ACC112 (cell line): ENCODE data around the gene MRPL43.

Experiments used
- H2AFZ ChIP-seq: fragments of 200-600 bp; sonication (generic); one replicate; pipeline ENCODE4 v1.6.0; 2017; ENCODE audit warnings: antibody characterized with exemption, low read length; ENCODE audit not compliant: unreplicated experiment
- H3K27ac ChIP-seq: fragments of 200-600 bp; sonication (generic); 2 replicates; pipeline ENCODE4 v1.5.1; 2014; ENCODE audit warnings: low read depth, mild to moderate bottlenecking, antibody characterized with exemption, low read length, moderate library complexity
- H3K27me3 ChIP-seq: fragments of 200-600 bp; sonication (generic); 2 replicates; pipeline ENCODE4 v1.6.1; 2014; ENCODE audit warnings: mild to moderate bottlenecking, antibody characterized with exemption, low read length, moderate library complexity, mixed read lengths; ENCODE audit not compliant: insufficient read depth
- H3K36me3 ChIP-seq: fragments of 200-600 bp; sonication (generic); 2 replicates; pipeline ENCODE4 v1.6.1; 2016; ENCODE audit warnings: mild to moderate bottlenecking, antibody characterized with exemption, low read length, moderate library complexity, mixed read lengths; ENCODE audit not compliant: insufficient read depth
- H3K4me1 ChIP-seq: fragments of 200-600 bp; sonication (generic); one replicate; pipeline ENCODE4 v1.6.1; 2016; ENCODE audit warnings: low read length, mixed read lengths; ENCODE audit not compliant: insufficient read depth, unreplicated experiment, control insufficient read depth
- H3K4me3 ChIP-seq: fragments of 200-600 bp; sonication (generic); 2 replicates; pipeline ENCODE4 v1.5.1; 2014; ENCODE audit warnings: mild to moderate bottlenecking, low read depth, low read length
- H3K79me2 ChIP-seq: fragments of 200-600 bp; sonication (generic); one replicate; pipeline ENCODE4 v1.6.0; 2016; ENCODE audit warnings: low read length; ENCODE audit not compliant: control insufficient read depth, unreplicated experiment, insufficient read depth

MRPL43 gene

DNA sequence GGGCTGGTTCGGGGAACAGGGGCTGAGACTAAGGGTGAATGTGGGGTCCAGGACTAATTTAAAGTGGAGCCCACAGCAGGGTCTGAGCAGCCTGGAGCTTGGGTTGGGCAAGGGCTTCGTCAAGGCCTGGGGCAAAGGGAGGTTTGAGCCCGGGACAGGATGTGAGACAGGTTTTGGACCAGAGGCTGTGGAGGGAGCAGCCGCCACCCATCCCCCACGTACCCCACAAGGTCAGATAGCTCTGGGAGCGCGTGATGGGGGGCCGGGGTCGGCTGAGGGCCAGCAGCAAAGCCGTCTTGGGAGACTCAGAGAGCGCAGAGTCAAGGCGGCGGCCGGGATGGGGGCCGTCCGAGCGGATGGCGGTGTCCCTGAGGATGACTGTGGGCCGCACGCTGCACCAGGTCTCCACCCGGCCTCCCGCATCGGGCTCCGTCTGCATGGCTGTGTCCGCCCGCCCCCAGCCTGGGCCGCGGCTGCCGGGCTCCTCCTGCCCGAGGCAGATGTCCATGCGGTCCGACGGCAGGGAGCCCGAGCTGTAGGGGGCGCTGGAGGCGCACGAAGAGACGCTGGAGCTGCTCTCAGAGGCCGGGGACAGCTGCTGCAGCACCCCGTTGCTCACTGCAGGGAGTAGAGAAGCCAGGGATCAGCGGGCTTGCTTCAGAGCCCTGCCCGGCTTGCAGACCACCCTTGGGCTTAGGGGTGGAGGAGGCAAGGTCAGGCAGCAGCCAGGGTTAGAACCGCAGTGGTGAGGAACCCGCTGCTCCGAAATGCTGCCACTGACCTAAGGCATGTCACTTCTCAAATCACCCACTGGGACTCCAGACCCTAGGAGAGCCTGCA is 31.5 kb upstream of the MRPL43 start:
- no peak overlapping the region for H3K4me3 ChIP-seq

DNA sequence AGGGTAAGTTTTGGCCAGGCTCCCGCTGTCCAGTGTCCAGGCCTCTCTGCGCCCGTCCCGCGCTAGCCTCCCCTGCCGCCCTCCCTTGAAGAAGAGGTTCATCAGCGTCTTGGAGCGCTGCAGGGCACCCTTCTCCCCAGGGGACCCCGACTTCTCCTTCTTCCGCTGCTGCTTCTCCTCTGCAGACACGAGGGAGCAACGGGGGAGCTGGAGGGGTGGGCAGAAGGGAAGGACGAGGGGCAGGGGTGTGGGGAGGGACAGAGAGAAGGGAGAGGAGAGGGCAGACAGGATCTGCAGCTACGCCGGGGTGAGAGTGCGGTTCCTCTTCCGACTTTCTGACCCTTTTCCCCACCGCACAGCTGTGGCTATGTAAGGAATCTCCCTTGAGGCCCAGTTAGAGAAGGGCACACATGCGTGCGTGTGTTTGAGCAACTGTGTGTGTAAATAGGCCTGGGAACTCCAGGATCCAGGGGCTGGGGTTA is 30.9 kb upstream of the MRPL43 start:
- Histone ChIP-seq H3K79me2 (no peaks in the 10 kb centered on the region), H3K27me3 (no peaks in the 10 kb centered on the region), H3K4me1 (peaks cover 22% of the 10 kb centered on the region), H3K27ac (no peak overlapping the region), H3K36me3 (no peaks in the 10 kb centered on the region), H3K4me3 (no peak overlapping the region), H2AFZ (no peak overlapping the region)

More for the DNA sequence above, 31.5 kb upstream of the MRPL43 start:
- H3K27me3 ChIP-seq = no peaks in the 10 kb centered on the region
- H3K79me2 ChIP-seq = no peaks in the 10 kb centered on the region
- H2AFZ ChIP-seq = no peak overlapping the region
- H3K36me3 ChIP-seq = no peaks in the 10 kb centered on the region
- H3K27ac ChIP-seq = no peak overlapping the region
- peaks cover 17% of the 10 kb centered on the region for H3K4me1 ChIP-seq

DNA sequence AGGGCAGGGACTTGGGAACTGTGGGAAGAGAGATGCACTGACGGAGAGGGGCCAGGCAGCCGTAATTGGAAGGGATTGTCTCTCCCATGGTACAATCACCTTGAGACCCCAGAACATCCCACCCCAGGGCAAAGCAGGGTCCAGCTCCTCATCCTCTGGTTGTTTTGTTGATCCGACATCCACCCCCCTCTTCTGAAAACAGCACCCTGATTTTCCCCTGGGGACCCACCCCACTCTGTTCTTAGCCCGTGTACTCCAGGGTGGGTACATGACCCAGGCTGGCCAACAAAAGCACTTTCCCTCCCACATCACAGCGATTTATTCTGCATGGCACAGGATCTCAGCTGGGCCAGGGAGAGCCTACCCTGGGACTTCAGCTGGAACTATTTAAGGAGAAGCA is 29.5 kb upstream of the MRPL43 start:
- Histone ChIP-seq H3K27ac (no peak overlapping the region), H3K36me3 (no peaks in the 10 kb centered on the region), H3K4me1 (peaks cover 22% of the 10 kb centered on the region), H3K79me2 (no peaks in the 10 kb centered on the region), H3K4me3 (no peak overlapping the region), H3K27me3 (no peaks in the 10 kb centered on the region), H2AFZ (no peak overlapping the region)

DNA sequence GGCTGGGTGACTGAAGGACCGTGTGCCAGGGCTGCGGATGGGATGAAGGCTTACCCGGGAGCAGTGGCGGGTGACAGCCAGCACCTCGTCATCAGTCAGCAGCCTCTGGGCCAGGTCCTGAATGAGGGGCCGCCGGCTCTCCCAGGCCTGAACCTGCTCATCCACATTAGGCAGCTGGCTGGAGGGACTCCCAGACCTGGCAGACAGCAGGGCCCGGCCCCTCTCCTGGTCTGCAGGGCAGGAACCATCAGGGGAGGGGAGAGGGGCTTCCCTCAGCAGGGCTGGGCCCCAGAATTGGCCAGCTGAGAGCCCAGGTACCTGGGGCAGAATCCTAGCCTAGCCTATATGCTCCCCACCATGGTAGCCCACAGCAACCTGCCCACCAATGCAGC is 28.3 kb upstream of the MRPL43 start:
- Histone ChIP-seq H3K4me3 (no peak overlapping the region), H3K36me3 (no peaks in the 10 kb centered on the region), H3K79me2 (no peaks in the 10 kb centered on the region), H3K4me1 (peaks cover 22% of the 10 kb centered on the region), H2AFZ (no peak overlapping the region), H3K27ac (no peak overlapping the region), H3K27me3 (no peaks in the 10 kb centered on the region)

DNA sequence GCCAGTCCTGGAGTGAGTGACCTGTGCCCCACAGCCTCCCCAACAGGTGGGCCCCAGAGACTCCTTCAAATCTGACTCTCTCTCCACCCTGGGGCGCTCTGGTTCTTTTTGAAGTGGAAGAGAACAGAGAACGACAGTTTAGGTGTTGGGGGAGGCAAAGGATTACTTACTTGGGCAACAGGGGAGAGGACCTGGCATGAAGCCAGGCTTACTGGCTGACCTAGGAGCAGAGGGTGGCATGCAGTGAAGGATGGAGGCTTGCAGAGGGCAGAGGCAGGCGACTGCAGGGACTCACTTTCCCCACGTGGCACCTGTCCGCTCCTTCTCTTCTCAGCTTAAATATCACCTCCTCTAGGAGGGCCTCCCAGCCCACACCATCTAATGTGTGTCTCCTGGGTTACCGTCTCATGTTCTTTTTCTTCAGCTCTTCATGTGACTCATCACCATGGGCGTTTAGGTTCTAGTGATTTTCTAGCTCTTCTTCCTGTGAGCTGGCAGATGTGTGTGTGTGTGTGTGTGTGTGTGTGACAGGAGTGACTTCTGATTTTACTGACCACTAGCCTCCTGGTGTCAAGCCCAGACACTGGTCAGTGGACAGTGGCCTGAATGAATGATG is 27.8 kb upstream of the MRPL43 start:
- no peaks in the 10 kb centered on the region for H3K79me2 ChIP-seq
- peaks cover 22% of the 10 kb centered on the region for H3K4me1 ChIP-seq
- no peaks in the 10 kb centered on the region for H3K36me3 ChIP-seq
- no peak overlapping the region for H3K4me3 ChIP-seq
- H3K27me3 ChIP-seq = no peaks in the 10 kb centered on the region
- no peak overlapping the region for H2AFZ ChIP-seq
- H3K27ac ChIP-seq = peak overlapping the region; percentile 28; the same call in 1 of the 2 replicates

DNA sequence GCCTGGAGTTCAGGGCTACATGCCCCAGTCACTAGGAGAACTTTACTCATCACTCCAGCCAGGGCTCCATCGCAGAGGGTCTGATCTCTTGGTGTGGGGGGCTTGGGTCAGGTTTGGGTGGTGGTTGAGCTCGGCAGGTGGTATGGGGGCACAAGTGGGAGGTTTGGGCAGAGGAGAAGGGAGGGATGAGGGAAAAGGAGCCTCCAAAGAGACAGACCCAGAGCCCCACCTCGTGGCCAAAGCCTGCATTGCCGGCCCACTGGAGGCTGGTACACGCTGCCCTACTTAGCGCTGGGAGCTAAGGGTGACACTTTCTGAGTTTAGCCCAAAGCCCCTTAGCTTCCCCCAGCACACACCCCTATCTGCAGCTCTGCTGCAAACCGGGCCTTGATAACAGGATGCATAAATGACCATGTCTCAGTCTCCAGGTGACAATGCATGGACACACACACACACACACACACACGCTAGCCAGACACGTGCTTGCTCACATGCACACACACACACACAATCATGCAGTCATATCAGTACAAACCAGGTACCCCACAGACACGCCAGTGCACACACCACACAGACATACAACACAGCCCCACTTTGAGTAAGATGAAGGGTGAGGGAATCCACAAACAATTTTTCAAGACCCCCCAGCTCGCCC is 27.1 kb upstream of the MRPL43 start:
- H3K4me3 ChIP-seq = no peak overlapping the region
- no peaks in the 10 kb centered on the region for H3K36me3 ChIP-seq
- H3K27ac ChIP-seq = peak overlapping the region; percentile 28; the same call in 1 of the 2 replicates
- no peaks in the 10 kb centered on the region for H3K79me2 ChIP-seq
- peaks cover 22% of the 10 kb centered on the region for H3K4me1 ChIP-seq
- no peak overlapping the region for H2AFZ ChIP-seq
- H3K27me3 ChIP-seq = no peaks in the 10 kb centered on the region

DNA sequence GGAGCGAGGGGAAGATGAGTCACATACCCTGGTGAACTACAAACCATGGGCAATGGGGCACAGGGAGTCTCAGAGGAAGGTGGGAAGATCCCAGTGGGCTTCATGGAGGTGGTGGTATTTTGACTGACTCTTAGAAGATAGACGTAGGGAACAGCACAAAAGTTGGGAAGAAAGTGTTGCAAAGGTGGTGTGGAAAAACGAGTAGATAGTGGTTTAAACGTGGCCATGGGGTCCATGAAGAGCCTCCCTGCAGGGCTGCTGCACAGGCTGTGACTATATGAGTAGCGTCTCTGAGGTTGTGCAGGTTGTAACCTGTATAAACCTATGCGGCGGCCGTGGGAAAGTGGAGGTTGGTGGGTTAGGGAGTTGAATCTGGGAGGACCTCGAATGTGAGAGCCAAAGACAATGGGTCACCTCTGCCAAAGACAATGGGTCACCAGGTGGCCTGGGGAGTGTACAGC is 26.1 kb upstream of the MRPL43 start:
- Histone ChIP-seq H3K27ac (peak overlapping the region; percentile 8; the same call in 1 of the 2 replicates), H3K27me3 (no peaks in the 10 kb centered on the region), H3K4me3 (no peak overlapping the region), H2AFZ (no peak overlapping the region), H3K79me2 (no peaks in the 10 kb centered on the region), H3K36me3 (no peaks in the 10 kb centered on the region), H3K4me1 (peaks cover 23% of the 10 kb centered on the region)

DNA sequence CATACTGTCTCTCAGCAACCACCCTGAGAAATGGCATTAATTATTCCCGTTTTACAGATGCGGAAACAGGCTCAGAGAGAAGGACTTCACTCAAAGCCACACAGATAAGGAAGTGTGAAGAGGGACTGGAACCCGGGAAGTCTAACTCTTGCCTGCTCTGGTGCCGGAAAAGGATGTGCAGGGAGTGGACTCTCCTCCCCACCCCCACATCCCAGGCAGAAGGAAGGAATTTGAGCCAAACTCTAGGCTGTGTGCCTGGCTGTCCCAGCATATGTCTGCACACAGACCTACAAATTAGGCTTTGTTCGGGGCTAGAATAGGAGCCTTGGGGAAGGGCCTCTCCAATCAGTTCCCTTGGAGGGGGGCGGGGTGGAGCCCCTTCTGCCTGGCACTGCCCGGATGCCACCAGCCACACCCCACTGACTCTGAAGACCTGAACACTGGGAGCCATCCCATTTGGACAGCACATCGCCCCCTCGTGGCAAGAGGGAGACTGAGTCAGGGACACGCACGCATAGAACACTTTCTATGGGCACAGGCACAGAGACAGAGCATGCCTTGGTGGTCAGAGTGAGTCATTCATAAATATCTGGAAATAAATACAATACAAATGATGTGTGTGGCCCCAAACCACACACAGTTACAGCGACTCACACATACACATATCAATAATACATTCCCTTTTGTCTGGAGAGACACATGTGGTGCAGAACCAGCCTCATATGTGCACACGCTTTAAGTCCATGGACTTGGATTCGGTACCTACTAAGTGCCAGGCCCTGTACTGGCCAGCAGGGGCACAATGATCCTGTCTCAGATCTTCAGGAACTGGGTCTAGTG is 25.4 kb upstream of the MRPL43 start:
- H3K27me3 ChIP-seq = no peaks in the 10 kb centered on the region
- H3K79me2 ChIP-seq = no peaks in the 10 kb centered on the region
- peaks cover 29% of the 10 kb centered on the region for H3K4me1 ChIP-seq
- H3K36me3 ChIP-seq = no peaks in the 10 kb centered on the region
- no peak overlapping the region for H2AFZ ChIP-seq
- no peak overlapping the region for H3K4me3 ChIP-seq
- peak overlapping the region; percentile 8; the same call in 1 of the 2 replicates for H3K27ac ChIP-seq

DNA sequence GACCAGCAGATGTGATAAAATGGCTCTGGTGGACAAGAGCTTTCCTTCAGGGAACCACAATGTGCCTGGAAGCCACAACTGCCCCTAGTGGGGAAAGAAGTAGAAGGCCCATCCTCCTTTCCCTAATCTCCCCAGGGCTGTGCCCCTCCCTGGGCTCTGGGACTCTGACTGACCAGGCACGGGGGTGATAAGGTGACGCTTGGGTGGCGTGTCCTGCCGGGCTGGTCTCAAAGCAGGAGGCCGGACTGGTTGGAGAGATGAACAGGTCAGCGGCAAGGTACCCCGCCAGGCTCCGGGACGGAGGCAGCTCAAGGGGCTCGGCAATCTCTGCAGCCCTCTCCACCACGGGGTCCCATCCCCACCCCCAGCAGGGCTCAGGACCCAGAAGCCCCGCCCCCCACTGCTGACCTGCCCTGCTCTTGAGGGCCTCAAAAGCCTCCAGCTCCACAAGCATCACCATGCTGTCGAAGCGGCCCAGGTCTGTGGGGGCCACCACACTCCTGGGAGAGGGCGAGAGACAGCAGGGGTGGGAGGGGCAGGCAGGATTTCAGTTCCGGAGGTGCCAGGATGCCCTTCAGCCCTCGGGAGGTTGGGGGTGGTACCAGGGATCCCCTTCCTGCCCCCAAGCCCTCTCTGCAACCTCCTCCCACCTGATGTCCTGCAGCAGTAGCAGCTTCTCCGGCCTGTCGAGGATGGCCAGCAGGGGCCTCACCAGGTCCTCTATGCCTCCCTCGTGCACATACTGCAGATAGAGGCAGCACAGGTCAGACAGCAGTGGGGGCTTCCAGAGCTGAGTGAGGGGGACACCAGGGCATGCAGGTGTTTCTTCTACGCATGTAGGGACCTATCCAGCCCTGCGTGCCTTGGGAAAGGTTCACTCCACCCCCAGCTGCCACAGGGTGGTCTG is 24.5 kb upstream of the MRPL43 start:
- peaks cover 37% of the 10 kb centered on the region for H3K4me1 ChIP-seq
- no peak overlapping the region for H2AFZ ChIP-seq
- no peaks in the 10 kb centered on the region for H3K36me3 ChIP-seq
- no peaks in the 10 kb centered on the region for H3K79me2 ChIP-seq
- H3K4me3 ChIP-seq = no peak overlapping the region
- H3K27ac ChIP-seq = no peak overlapping the region
- H3K27me3 ChIP-seq = no peaks in the 10 kb centered on the region
